Measurements from ENCODE around the gene DMD. TPM values are rescaled to one million over a fixed set of nuclear protein-coding genes. Genes with fewer than 3 reads are reported as not detected.
"Not testable (repeated sequence)": the region's sequence is repeated elsewhere in the genome, so short reads cannot be mapped to it uniquely, and the experiment has no call there.

Gene DMD
- total and polyA plus RNA-seq, 2 donors (not counting 1 experiment from before 2014, with no cell fraction given), result 2.0 to 51.8 TPM

GRCh38 chrX:32530802-32531403 is 680.4 kb downstream of the DMD start:
- Mint-ChIP-seq H3K4me3 (no peak overlapping the region), H3K4me1 (no peaks in the 10 kb centered on the region), H3K27ac (no peak overlapping the region), H3K9me3 (ENCODE audit: insufficient read depth) (no peaks in the 10 kb centered on the region), H3K27me3 (no peaks in the 10 kb centered on the region)
- Histone ChIP-seq H3K9me3 (ENCODE audit: control extremely low read depth in 1 of 3, control insufficient read depth in 2 of 3, insufficient read depth in 1 of 3, low read length in 2 of 3) (no peaks in the 10 kb centered on the region), H3K9ac (ENCODE audit: low read length) (peak overlapping the region; percentile 32), H3K79me2 (ENCODE audit: control insufficient read depth, insufficient read depth, low read length) (no peaks in the 10 kb centered on the region), H3K4me2 (replicated peaks; ENCODE audit: low read depth, low read length, poor library complexity, severe bottlenecking) (peak overlapping the region; percentile 55), H3K4me3 (ENCODE audit: control extremely low read depth in 1 of 5, extremely low read depth in 1 of 5, insufficient read depth in 1 of 5, low read depth in 2 of 5, low read length in 4 of 5) (peak overlapping the region in 1 of 5 experiments; percentile 28), H3K27me3 (replicated peaks in 1 of 4; ENCODE audit: control extremely low read depth in 1 of 4, control insufficient read depth in 3 of 4, insufficient read depth in 4 of 4, low read length in 3 of 4) (no peaks in the 10 kb centered on the region), H3K27ac (ENCODE audit: low read length in 2 of 2) (no peak overlapping the region), H4K20me1 (ENCODE audit: control insufficient read depth, insufficient read depth, low read length, poor library complexity, severe bottlenecking) (no peaks in the 10 kb centered on the region), H3K4me1 (ENCODE audit: control insufficient read depth in 2 of 2, insufficient read depth in 2 of 2, low read length in 2 of 2) (no peaks in the 10 kb centered on the region), H2AFZ (ENCODE audit: insufficient read depth, low read depth, low read length, poor library complexity, severe bottlenecking) (peak overlapping the region; percentile 19), H3K36me3 (replicated peaks in 1 of 2; ENCODE audit: control extremely low read depth in 1 of 2, control insufficient read depth in 1 of 2, extremely low read depth in 1 of 2, insufficient read depth in 2 of 2, low read length in 1 of 2) (no peaks in the 10 kb centered on the region)
- ChIA-PET CTCF (interaction anchor here (1.1 to 1.4 kb wide), 4 partner anchors 9 to 122 kb away, joined by 3 to 4 read pairs (median 4); no protein-coding TSS in a partner anchor), POLR2A (no interaction called here)
- no peak for ATAC-seq (ENCODE audit: low read depth)
- WGBS (ENCODE audit: insufficient coverage), result no CpG with 5 or more reads among the region's 3 CpGs
- TF ChIP-seq, protein P1, sequence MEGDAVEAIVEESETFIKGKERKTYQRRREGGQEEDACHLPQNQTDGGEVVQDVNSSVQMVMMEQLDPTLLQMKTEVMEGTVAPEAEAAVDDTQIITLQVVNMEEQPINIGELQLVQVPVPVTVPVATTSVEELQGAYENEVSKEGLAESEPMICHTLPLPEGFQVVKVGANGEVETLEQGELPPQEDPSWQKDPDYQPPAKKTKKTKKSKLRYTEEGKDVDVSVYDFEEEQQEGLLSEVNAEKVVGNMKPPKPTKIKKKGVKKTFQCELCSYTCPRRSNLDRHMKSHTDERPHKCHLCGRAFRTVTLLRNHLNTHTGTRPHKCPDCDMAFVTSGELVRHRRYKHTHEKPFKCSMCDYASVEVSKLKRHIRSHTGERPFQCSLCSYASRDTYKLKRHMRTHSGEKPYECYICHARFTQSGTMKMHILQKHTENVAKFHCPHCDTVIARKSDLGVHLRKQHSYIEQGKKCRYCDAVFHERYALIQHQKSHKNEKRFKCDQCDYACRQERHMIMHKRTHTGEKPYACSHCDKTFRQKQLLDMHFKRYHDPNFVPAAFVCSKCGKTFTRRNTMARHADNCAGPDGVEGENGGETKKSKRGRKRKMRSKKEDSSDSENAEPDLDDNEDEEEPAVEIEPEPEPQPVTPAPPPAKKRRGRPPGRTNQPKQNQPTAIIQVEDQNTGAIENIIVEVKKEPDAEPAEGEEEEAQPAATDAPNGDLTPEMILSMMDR (IDR thresholded peaks at IDR 0.05), result peak; percentile 67
- TF ChIP-seq EZH2 (IDR thresholded peaks at IDR 0.05; ENCODE audit: borderline replicate concordance, insufficient read depth, low read depth, low read length, poor library complexity, severe bottlenecking), result no peak
- peak; percentile 35 for DNase-seq
- intact Hi-C loops (cut with micrococcal nuclease), result no loop called here

GRCh38 chrX:32528451-32528850 is 682.9 kb downstream of the DMD start:
- H3K9ac ChIP-seq (ENCODE audit: low read length); POLR2A ChIA-PET; H3K9me3 Mint-ChIP-seq (ENCODE audit: insufficient read depth); DNase-seq; H4K20me1 ChIP-seq (ENCODE audit: control insufficient read depth, insufficient read depth, low read length, poor library complexity, severe bottlenecking); H3K4me3 Mint-ChIP-seq; H2AFZ ChIP-seq (ENCODE audit: insufficient read depth, low read depth, low read length, poor library complexity, severe bottlenecking); H3K27ac Mint-ChIP-seq; H3K4me2 ChIP-seq (replicated peaks; ENCODE audit: low read depth, low read length, poor library complexity, severe bottlenecking); H3K36me3 ChIP-seq (replicated peaks in 1 of 2; ENCODE audit: control extremely low read depth in 1 of 2, control insufficient read depth in 1 of 2, extremely low read depth in 1 of 2, insufficient read depth in 2 of 2, low read length in 1 of 2); ATAC-seq (ENCODE audit: low read depth); H3K27ac ChIP-seq (ENCODE audit: low read length in 2 of 2); H3K9me3 ChIP-seq (ENCODE audit: control extremely low read depth in 1 of 3, control insufficient read depth in 2 of 3, insufficient read depth in 1 of 3, low read length in 2 of 3); H3K4me1 Mint-ChIP-seq; H3K79me2 ChIP-seq (ENCODE audit: control insufficient read depth, insufficient read depth, low read length); CTCF ChIA-PET; H3K27me3 ChIP-seq (replicated peaks in 1 of 4; ENCODE audit: control extremely low read depth in 1 of 4, control insufficient read depth in 3 of 4, insufficient read depth in 4 of 4, low read length in 3 of 4); H3K27me3 Mint-ChIP-seq; intact Hi-C loops (cut with micrococcal nuclease); H3K4me3 ChIP-seq (ENCODE audit: control extremely low read depth in 1 of 5, extremely low read depth in 1 of 5, insufficient read depth in 1 of 5, low read depth in 2 of 5, low read length in 4 of 5); H3K4me1 ChIP-seq (ENCODE audit: control insufficient read depth in 2 of 2, insufficient read depth in 2 of 2, low read length in 2 of 2): not testable (repeated sequence)
